Fibroblast of lung (primary cell): ENCODE measurements around the gene MAP2K6. TPM values are rescaled to one million over a fixed set of nuclear protein-coding genes. Genes with fewer than 3 reads are reported as not detected.

ENCODE experiments used
- DNase-seq, 2 donors: peaks; one replicate each; pipeline versions ENCODE4 v3.0.0 to v3.0.0-alpha.2; 2010; ENCODE audit warnings: low read depth in 2 of 2
- H2AFZ ChIP-seq: 2 replicates; pipeline ENCODE4 v1.5.1; 2012; ENCODE audit warnings: low read length, control low read depth, inconsistent platforms
- H3K27ac ChIP-seq: 2 replicates; pipeline ENCODE4 v1.5.1; 2011; ENCODE audit warnings: low read length, control low read depth; ENCODE audit not compliant: insufficient read depth
- H3K27me3 ChIP-seq: 2 replicates; pipeline ENCODE4 v1.5.1; 2011; ENCODE audit warnings: mild to moderate bottlenecking, low read length; ENCODE audit not compliant: control insufficient read depth, insufficient read depth
- H3K36me3 ChIP-seq: 2 replicates; pipeline ENCODE4 v1.5.1; 2011; ENCODE audit warnings: low read length; ENCODE audit not compliant: control insufficient read depth, insufficient read depth
- H3K4me1 ChIP-seq: 2 replicates; pipeline ENCODE4 v1.5.1; 2011; ENCODE audit warnings: low read length; ENCODE audit not compliant: control insufficient read depth, insufficient read depth; ENCODE audit errors: extremely low read depth
- H3K4me2 ChIP-seq: 2 replicates; pipeline ENCODE4 v1.5.1; 2011; ENCODE audit warnings: low read length, control low read depth; ENCODE audit not compliant: insufficient read depth; ENCODE audit errors: extremely low read depth
- H3K4me3 ChIP-seq, 4 experiments: fragments of 200-600 bp in 1 of 4; sonication (generic) in 1 of 4; replicated peaks in 1 of 4; 2 replicates each; pipeline ENCODE4 v1.5.1; 2011 to 2016; ENCODE audit warnings: low read length in 4 of 4, low read depth in 3 of 4, mild to moderate bottlenecking in 3 of 4, control low read depth in 2 of 4, inconsistent platforms in 1 of 4, mixed read lengths in 1 of 4; ENCODE audit not compliant: insufficient read depth in 1 of 4; ENCODE audit errors: control extremely low read depth in 1 of 4
- H3K79me2 ChIP-seq: 2 replicates; pipeline ENCODE4 v1.5.1; 2012; ENCODE audit warnings: mild to moderate bottlenecking, low read length, inconsistent platforms; ENCODE audit not compliant: control insufficient read depth, insufficient read depth
- H3K9ac ChIP-seq: 2 replicates; pipeline ENCODE4 v1.5.1; 2011; ENCODE audit warnings: mild to moderate bottlenecking, low read length, control low read depth; ENCODE audit not compliant: insufficient read depth
- H3K9me3 ChIP-seq: 2 replicates; pipeline ENCODE4 v1.5.1; 2012; ENCODE audit warnings: low read depth, low read length; ENCODE audit not compliant: control insufficient read depth, insufficient read depth
- H4K20me1 ChIP-seq: 2 replicates; pipeline ENCODE4 v1.5.1; 2011; ENCODE audit warnings: low read length; ENCODE audit not compliant: control insufficient read depth, insufficient read depth; ENCODE audit errors: extremely low read depth
- CTCF ChIP-seq, 2 donors: IDR thresholded peaks in 1 of 2; conservative IDR thresholded peaks in 1 of 2; 1 replicate in 1 of 2; 2 replicates in 1 of 2; pipeline ENCODE4 v1.5.1; 2011 to 2012; ENCODE audit warnings: low read length in 2 of 2, control low read depth in 1 of 2, inconsistent platforms in 1 of 2, low read depth in 1 of 2, mild to moderate bottlenecking in 1 of 2
- EZH2 ChIP-seq: IDR thresholded peaks from 2 replicates; pipeline ENCODE4 v1.5.1; 2012; ENCODE audit warnings: low read length, control low read depth, mild to moderate bottlenecking; ENCODE audit errors: missing control alignments
- polyA plus RNA-seq, 2 donors: library from polyadenylated mRNA; depleted of rRNA in 1 of 2; stranded (reverse) in 1 of 2; unstranded in 1 of 2; fragments of >200 nt; gene quantifications; 2 replicates each; pipeline ENCODE4 v1.2.1, GENCODE V29; 2011 to 2012; ENCODE audit warnings: missing spikeins in 1 of 2
- total RNA-seq: library from RNA; depleted of rRNA; stranded (reverse); fragments of >200 nt; gene quantifications from 2 replicates; pipeline ENCODE4 v1.2.1, GENCODE V29; 2014

MAP2K6 gene
- total and polyA plus RNA-seq, 2 donors (not counting 1 experiment from before 2014, with no cell fraction given), result 2.7 to 39.5 TPM

GRCh38 chr17:69462882-69463281 is 48.4 kb downstream of the MAP2K6 start:
- no peaks in the 10 kb centered on the region for H4K20me1 ChIP-seq
- no peaks in the 10 kb centered on the region for H3K4me1 ChIP-seq
- no peak overlapping the region for H2AFZ ChIP-seq
- TF ChIP-seq EZH2 (no peak), CTCF (conservative IDR thresholded peaks at IDR 0.05 in 1 of 2, IDR thresholded peaks at IDR 0.05 in 1 of 2; ENCODE audit: low read depth in 1 of 2, low read length in 2 of 2) (no peak)
- no peak overlapping the region for H3K27ac ChIP-seq
- no peaks in the 10 kb centered on the region for H3K9me3 ChIP-seq
- no peaks in the 10 kb centered on the region for H3K27me3 ChIP-seq
- no peaks in the 10 kb centered on the region for H3K36me3 ChIP-seq
- no peaks in the 10 kb centered on the region for H3K79me2 ChIP-seq
- no peak overlapping the region for H3K9ac ChIP-seq
- no peak overlapping the region for H3K4me2 ChIP-seq
- no peak for DNase-seq
- H3K4me3 ChIP-seq, result no peak overlapping the region

- TF ChIP-seq CTCF (conservative IDR thresholded peaks at IDR 0.05 in 1 of 2, IDR thresholded peaks at IDR 0.05 in 1 of 2; ENCODE audit: low read depth in 1 of 2, low read length in 2 of 2) (no peak), EZH2 (no peak)
- H3K79me2 ChIP-seq, result no peaks in the 10 kb centered on the region
- H4K20me1 ChIP-seq, result no peaks in the 10 kb centered on the region
- H3K27ac ChIP-seq, result no peak overlapping the region
- no peak overlapping the region for H3K4me3 ChIP-seq
- peak in 1 of 2 donors; percentile 4 for DNase-seq
- H3K4me2 ChIP-seq, result no peak overlapping the region
- no peaks in the 10 kb centered on the region for H3K27me3 ChIP-seq
- H3K4me1 ChIP-seq, result no peaks in the 10 kb centered on the region
- H3K36me3 ChIP-seq, result no peaks in the 10 kb centered on the region
- H3K9me3 ChIP-seq, result no peaks in the 10 kb centered on the region
- H2AFZ ChIP-seq, result no peak overlapping the region
- H3K9ac ChIP-seq, result no peak overlapping the region
Measured at GRCh38 chr17:69466451-69466850, 52.0 kb downstream of the MAP2K6 start.

- Histone ChIP-seq H3K9ac (no peak overlapping the region), H2AFZ (no peak overlapping the region), H3K36me3 (no peaks in the 10 kb centered on the region), H3K9me3 (no peaks in the 10 kb centered on the region), H3K4me1 (no peaks in the 10 kb centered on the region), H3K79me2 (no peaks in the 10 kb centered on the region), H4K20me1 (no peaks in the 10 kb centered on the region), H3K27ac (no peak overlapping the region), H3K4me3 (no peak overlapping the region), H3K27me3 (no peaks in the 10 kb centered on the region), H3K4me2 (peak overlapping the region; percentile 13)
- no peak for TF ChIP-seq EZH2
- no peak for TF ChIP-seq CTCF (conservative IDR thresholded peaks at IDR 0.05 in 1 of 2, IDR thresholded peaks at IDR 0.05 in 1 of 2; ENCODE audit: low read depth in 1 of 2, low read length in 2 of 2)
- peak; percentile 42 to 78 for DNase-seq
Measured at GRCh38 chr17:69466905-69467667, 52.6 kb downstream of the MAP2K6 start.
